HAP-1 (cell line): Measurements from ENCODE around the gene PRADC1.

Experiments
- DNase-seq, 2 experiments: peaks; one replicate each; pipeline ENCODE4 v3.0.0-alpha.2; 2016 to 2020; ENCODE audit warnings: low spot score in 2 of 2
- H3K27me3 ChIP-seq: fragments of 250-450 bp; sonication (Bioruptor Pico); 2 replicates; pipeline ENCODE4 v1.5.1; 2020; ENCODE audit warnings: low read depth, mild to moderate bottlenecking, moderate library complexity
- H3K36me3 ChIP-seq: fragments of 250-450 bp; sonication (Bioruptor Pico); replicated peaks from 2 replicates; pipeline ENCODE4 v1.5.1; 2020; ENCODE audit warnings: mild to moderate bottlenecking
- H3K4me1 ChIP-seq: fragments of 250-450 bp; sonication (Bioruptor Pico); 2 replicates; pipeline ENCODE4 v1.5.1; 2020; ENCODE audit warnings: mild to moderate bottlenecking
- H3K4me3 ChIP-seq: fragments of 250-450 bp; sonication (Bioruptor Pico); 2 replicates; pipeline ENCODE4 v1.5.1; 2020; ENCODE audit warnings: mild to moderate bottlenecking, moderate library complexity
- H3K9me3 ChIP-seq: fragments of 250-450 bp; sonication (Bioruptor Pico); 2 replicates; pipeline ENCODE4 v1.5.1; 2020; ENCODE audit warnings: mild to moderate bottlenecking, moderate library complexity
- in situ Hi-C: fragments of 300-500 bp; cut with MboI; formaldehyde crosslinking; loops from 3 replicates; pipeline ENCODE4 v1.14.3; 2020; ENCODE audit warnings: low sequenced_read_pairs, inconsistent platforms, mixed read lengths

Gene PRADC1

DNA sequence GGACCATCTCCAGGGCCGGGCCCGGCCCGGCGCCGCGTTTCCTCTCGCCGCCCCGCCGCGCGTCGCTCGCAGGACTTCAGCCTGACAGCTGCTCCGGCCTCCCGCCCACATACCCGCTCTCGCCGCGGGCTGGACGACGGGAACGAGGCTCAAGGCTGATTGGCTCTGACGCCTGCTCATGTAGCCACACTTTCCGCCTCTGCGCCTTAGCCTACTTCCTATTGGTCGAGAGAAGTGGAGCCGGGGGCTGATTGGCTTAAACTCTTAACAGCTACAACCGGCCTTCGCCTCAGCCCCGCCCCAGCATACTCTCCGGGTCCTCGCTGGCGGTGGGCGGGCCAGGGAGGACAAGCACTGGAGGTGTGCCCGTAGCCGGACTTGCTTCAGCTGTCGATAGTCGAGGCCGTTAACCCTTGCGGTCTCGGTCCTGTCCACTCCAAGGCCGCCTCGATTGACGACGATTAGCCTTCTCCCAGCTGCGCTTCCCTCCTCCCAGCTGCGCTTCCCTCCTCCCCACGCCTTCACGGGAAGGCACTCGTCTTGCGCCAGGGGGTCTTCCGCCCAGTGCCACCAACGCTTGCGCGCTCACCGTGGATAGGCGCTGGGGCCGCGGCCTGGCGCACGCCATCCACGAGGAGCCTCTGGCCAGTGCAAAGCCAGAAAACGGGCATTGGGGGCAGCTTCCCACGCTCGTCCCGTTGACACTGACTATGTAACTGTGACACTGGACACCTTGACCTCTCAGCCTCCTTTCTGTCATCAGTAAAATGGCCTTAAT lies at the start of gene PRADC1:
TSS of gene PRADC1 (minus strand) at position 86 of the 778 bp plus-strand sequence. CDS start at position 7, 79 bp downstream.
- Histone ChIP-seq H3K9me3 (no peaks in the 10 kb centered on the region), H3K27me3 (no peaks in the 10 kb centered on the region), H3K4me3 (peak within 1 kb of the TSS; percentile 97), H3K4me1 (peaks cover 18% of the 10 kb centered on the region), H3K36me3 (peaks cover 24% of the 10 kb centered on the region)
- in situ Hi-C loops = no loop called here
- DNase-seq = peak; percentile 98 to 99

DNA sequence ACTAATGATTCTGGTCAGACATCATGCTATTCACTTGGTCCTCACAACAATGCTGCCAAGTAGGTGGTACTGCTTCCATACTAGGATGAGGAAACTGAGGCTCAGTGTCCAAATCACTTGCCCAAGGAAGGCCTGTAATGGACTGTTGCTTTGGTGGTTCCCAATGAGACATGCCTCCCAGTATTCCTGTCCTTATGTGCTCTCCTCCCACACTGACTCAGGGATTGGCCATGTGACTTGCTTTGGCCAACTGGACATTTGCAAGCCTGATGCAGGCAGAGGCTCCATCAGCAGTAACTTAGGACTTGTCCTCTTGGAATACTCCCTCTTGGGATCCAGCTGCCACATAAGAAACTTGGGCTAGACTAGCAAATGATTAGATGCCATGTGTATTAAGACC lies 48.2 kb upstream of the PRADC1 start:
- H3K9me3 ChIP-seq = no peaks in the 10 kb centered on the region
- peaks cover 3% of the 10 kb centered on the region; the same call in 1 of the 2 replicates for H3K4me1 ChIP-seq
- H3K27me3 ChIP-seq = no peaks in the 10 kb centered on the region
- in situ Hi-C loops = no loop called here
- no peaks in the 10 kb centered on the region; the same call in 1 of the 2 replicates for H3K36me3 ChIP-seq
- no peak overlapping the region for H3K4me3 ChIP-seq
- no peak for DNase-seq

DNA sequence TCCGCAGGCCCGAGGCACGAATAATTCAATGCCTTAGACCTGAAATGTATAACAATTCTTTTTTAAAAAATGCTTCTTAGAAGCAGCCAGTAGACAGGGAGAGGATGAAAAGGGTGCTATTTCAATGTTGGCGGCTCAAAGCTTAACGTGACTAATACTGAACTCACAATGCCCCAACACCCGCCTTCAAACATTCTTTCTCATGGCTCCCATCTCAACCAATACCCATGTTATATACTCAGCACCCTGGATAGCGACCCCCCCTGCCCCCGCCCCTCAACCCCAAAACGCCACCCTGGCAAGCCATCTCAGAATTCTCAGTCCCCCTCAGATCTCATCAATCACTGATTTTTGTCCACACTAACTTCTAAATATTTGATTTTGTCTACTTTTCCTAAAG lies 46.8 kb upstream of the PRADC1 start:
- H3K4me3 ChIP-seq = no peak overlapping the region
- DNase-seq = no peak
- no peaks in the 10 kb centered on the region for H3K27me3 ChIP-seq
- H3K36me3 ChIP-seq = no peaks in the 10 kb centered on the region; the same call in 1 of the 2 replicates
- in situ Hi-C loops = no loop called here
- no peaks in the 10 kb centered on the region for H3K9me3 ChIP-seq
- peaks cover 1% of the 10 kb centered on the region; the same call in 1 of the 2 replicates for H3K4me1 ChIP-seq

DNA sequence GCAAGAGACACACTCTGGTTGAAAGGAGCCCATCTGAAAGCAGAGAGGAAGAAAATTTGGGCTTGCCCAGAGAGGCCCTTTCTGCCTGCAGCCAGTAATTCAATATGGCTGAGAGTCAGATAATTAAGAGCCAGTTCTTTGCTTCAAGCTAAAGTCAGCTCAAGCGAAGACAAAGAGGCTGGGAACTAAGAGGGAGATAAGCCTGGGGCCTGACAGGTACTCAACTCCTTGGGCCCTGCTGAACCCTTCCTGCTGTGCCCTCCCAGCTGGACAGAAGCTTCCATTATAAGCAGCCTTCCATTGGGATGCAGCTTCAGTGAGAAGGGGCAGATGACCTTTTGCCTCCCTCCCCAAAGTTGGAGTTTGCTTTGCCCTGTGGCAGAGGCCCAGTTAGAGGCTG lies 39.2 kb upstream of the PRADC1 start:
- Histone ChIP-seq H3K27me3 (no peaks in the 10 kb centered on the region), H3K36me3 (peaks cover 7% of the 10 kb centered on the region), H3K4me3 (no peak overlapping the region), H3K9me3 (no peaks in the 10 kb centered on the region), H3K4me1 (no peaks in the 10 kb centered on the region)
- in situ Hi-C loops = no loop called here
- no peak for DNase-seq

DNA sequence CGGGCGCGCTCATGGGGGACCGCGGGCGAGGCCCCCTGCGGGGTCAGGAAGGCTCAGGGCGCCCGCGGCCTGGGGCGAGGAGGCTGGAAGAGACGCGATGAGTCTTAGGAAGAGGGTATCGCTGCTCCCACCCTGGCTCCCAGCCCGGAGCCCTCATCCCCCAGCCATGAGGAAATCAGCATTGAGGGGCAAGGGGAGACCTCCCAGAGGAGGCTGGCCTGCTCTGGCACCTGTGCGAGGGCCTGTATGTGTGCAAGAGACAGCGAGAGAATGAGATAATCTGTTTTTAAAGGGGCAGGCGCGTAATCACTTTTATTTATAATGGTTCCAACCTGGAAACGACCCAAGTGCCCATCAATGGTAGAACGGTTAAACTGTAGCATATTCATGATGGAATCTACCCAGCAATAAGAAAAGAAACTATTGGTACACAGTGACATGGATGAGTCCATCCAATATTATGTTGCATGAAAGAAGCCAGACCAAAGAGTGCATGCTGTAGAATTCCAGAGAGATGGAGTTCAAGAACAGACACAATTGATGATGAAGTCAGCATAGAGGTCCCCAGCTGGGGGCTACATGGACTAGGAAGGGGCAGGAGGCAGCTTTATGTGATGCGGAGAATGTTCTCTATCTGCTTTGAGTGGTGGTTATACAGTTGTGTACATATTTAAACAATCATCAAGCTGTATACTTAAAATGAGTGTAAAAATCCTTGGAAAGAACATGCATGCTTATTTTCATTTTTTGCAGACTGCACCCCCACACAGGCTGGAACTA lies 36.8 kb upstream of the PRADC1 start:
- H3K27me3 ChIP-seq = no peaks in the 10 kb centered on the region
- H3K4me1 ChIP-seq = no peaks in the 10 kb centered on the region
- peaks cover 8% of the 10 kb centered on the region for H3K36me3 ChIP-seq
- H3K4me3 ChIP-seq = no peak overlapping the region
- in situ Hi-C loops = no loop called here
- H3K9me3 ChIP-seq = no peaks in the 10 kb centered on the region
- no peak for DNase-seq

DNA sequence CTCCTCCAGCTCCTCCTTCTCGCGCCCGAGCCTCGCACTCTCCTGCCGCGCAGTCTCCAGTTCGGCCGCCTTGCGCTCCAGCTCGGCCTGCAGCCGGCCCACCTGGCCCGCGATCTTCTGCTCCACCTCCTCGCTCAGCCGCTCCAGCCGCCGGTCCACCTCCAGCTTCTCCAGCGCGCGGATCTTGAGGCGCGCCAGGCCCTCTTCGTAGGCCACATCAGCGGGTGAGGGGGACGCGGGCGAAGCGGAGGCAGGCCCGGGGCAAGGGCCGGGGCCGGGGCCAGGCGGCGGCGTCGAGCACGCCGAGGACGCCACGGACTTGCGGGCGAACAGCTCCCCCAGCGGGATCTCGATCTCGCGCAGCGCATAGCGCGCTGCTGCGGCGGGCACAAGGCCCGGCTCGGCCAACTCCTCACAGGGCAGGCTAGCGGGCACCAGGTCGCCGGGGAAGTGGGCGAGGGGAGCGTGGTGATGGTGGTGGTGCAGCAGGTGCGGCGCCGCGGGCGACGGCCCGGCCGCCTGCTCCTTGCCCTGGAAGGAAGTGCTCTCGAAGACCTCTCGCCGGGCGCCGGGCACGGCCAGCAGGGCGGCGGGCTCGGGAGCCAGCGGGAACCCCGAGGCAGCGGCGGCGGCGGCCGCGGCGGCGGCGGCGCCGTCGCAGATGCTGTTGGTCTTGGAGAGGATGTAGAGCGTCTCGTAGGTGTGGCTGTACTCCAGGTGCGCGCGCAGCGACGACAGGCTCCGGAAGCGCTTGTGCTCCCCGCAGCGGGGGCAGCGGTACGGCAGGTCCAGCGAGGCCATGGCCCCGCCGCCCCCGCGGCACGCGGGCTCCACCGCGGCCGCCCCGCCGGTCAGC lies 36.0 kb upstream of the PRADC1 start:
- in situ Hi-C loops = no loop called here
- H3K9me3 ChIP-seq = no peaks in the 10 kb centered on the region
- H3K4me3 ChIP-seq = no peak overlapping the region
- H3K36me3 ChIP-seq = peaks cover 10% of the 10 kb centered on the region
- H3K27me3 ChIP-seq = no peaks in the 10 kb centered on the region
- no peak for DNase-seq
- no peaks in the 10 kb centered on the region for H3K4me1 ChIP-seq

DNA sequence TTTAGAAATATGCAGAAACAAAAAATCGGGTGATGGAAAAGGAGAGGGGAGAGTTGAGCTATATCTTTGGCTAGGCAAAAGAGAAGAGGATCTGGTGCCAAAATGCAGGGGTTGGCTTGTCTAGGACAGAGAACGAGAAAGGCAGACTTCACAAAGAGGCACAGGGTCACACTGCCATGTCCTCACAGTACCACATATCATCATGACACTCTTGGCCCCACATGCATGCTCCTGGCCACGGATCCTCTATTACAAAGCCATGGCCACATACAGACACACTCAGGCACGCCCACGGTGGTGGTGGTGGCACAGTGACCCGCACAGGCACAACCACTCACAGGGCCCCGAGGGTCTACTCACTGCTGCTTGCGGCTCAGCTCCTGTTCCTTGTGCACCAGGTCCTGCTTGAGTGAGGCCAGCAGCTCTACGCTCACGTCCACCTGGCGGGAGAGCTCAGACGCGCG lies 35.4 kb upstream of the PRADC1 start:
- Histone ChIP-seq H3K36me3 (peaks cover 11% of the 10 kb centered on the region), H3K4me3 (no peak overlapping the region), H3K27me3 (no peaks in the 10 kb centered on the region), H3K9me3 (no peaks in the 10 kb centered on the region), H3K4me1 (no peaks in the 10 kb centered on the region)
- no peak for DNase-seq
- in situ Hi-C loops = no loop called here

DNA sequence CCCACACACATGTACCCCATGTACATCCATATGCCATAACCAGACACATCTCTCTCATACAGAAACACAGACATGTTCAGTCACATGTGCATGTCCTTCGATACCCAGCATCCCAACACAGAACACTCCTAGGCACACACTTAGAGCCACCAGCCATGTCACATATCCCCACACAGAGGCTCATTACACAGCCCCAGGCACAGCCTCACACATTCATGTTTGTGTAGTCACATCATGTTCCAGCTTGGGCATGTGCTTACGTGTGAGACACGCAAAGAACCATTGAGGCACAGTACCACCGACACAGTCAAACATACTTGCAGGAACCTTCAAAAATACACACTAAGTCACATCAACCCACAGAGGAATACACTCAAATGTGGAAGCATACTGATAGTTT lies 34.0 kb upstream of the PRADC1 start:
- no peak for DNase-seq
- no peaks in the 10 kb centered on the region for H3K9me3 ChIP-seq
- H3K27me3 ChIP-seq = no peaks in the 10 kb centered on the region
- H3K4me3 ChIP-seq = no peak overlapping the region
- in situ Hi-C loops = no loop called here
- no peaks in the 10 kb centered on the region for H3K4me1 ChIP-seq
- peaks cover 16% of the 10 kb centered on the region for H3K36me3 ChIP-seq

DNA sequence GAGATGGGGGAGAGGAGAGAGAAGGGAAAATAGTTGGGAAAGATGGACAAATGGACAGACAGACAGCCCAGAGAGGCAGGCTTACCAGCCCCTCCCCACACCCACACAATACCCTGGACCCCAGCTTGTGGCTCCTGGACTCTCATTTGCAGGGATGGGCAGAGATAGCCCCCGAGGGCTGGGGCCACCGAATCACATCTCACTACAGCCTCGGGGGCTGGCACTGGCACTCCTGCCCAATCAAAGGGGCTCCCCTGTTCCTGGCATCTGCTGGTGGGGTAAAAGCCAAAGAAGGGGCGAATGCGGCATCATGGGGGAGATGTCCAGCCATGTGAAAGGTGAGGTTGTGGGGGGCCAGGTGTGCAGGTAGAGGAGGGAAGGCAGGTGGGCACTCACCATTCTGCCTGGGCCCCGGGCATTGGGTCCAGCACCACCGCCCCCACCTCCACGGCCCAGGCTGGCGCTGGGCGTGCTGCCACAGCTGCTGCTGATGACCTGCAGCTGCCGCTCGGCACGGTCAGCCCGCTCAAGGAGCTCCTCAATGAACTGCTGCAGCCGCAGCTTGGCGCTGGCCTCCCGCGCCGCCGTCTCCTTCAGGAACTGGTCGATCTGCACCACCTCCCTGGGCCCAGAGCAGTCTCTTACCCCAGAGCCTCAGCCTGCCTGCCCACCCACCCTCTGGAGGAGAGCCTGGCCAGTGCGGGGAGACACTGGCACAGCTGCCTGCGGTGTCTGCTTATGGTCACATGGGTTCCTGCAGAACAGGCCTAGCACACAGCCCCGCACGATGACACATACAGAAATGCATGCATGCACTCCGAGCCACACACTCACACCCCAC lies 33.2 kb upstream of the PRADC1 start:
- in situ Hi-C loops = no loop called here
- Histone ChIP-seq H3K9me3 (no peaks in the 10 kb centered on the region), H3K36me3 (peaks cover 16% of the 10 kb centered on the region), H3K27me3 (no peaks in the 10 kb centered on the region), H3K4me3 (no peak overlapping the region), H3K4me1 (no peaks in the 10 kb centered on the region)
- DNase-seq = no peak

DNA sequence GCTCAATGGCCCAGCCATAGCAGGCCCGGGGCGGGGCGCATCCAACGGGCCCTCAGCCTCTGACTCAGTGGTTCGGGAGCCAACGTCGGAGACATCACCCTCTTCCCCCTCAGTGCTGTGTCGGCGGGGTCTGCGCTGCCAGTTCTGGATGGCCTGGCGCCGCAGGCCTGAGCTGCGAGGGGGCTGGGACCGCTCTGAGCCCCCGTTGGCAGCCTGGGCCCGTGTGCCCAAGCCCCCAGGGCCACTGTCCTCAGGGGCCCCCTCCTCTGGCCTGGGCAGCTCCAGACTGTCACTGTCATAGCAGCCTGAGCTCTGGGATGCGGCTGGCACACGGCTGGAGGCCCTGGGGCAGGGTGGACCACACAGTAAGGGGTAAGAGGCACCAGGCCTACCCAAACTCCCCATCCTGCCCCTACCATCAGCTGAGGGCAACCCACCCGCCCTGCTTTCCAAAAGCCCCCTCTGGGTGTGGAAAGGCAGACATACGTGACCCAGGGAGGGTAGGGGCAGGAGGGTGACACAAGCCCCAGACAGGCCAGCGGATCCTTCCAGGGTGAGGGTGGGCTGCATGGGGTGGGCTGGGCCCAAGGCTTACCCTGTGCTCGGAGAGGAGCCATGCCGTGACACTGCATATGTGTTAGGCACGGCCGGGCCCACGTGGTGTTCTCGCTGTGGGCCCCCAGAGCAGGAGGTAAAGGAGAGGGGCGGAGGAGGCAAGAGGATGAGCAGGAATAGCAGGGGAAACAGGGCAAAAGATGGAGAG lies 32.4 kb upstream of the PRADC1 start:
- no peak overlapping the region for H3K4me3 ChIP-seq
- peaks cover 16% of the 10 kb centered on the region for H3K36me3 ChIP-seq
- in situ Hi-C loops = no loop called here
- H3K4me1 ChIP-seq = no peaks in the 10 kb centered on the region
- H3K9me3 ChIP-seq = no peaks in the 10 kb centered on the region
- DNase-seq = no peak
- no peaks in the 10 kb centered on the region for H3K27me3 ChIP-seq

DNA sequence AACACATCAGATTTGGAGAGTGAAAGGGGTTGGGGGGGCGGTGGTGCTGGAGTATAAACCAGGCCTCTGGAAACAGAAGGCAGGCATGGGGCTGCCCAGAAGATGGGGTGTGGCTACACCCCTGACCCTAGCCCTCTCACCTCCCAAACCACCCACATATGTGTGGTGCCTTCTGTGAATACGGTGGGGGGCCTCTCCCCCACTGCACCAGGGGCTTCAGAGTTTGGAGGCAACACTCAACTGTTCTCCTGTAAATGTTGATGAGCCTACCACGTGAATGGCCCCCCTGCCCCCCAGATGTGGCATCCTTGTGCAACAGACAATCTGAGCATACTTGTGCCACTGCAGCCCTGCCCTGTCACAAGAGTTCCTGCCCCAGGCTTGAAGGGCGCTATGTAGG lies 31.7 kb upstream of the PRADC1 start:
- in situ Hi-C loops = no loop called here
- Histone ChIP-seq H3K36me3 (peaks cover 21% of the 10 kb centered on the region), H3K4me1 (no peaks in the 10 kb centered on the region)

DNA sequence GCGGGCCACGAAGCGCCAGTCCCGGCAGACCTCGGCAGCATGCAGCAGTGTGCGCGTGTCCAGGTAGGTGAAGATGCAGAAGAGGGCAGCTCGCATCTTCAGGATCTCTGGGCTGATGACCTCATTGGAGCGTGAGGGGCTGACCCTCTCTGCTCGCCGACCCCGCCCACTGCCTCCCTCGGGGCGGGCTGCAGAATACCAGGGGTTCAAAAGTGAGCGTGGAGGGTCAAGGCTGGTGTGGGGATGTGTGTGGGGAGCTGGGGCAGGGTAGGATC lies 31.2 kb upstream of the PRADC1 start:
- H3K4me1 ChIP-seq = no peaks in the 10 kb centered on the region
- DNase-seq = no peak
- no peaks in the 10 kb centered on the region for H3K27me3 ChIP-seq
- peaks cover 26% of the 10 kb centered on the region for H3K36me3 ChIP-seq
- in situ Hi-C loops = no loop called here
- no peaks in the 10 kb centered on the region for H3K9me3 ChIP-seq
- no peak overlapping the region for H3K4me3 ChIP-seq

More for the DNA sequence above, 31.7 kb upstream of the PRADC1 start:
- no peak for DNase-seq
- Histone ChIP-seq H3K9me3 (no peaks in the 10 kb centered on the region), H3K27me3 (no peaks in the 10 kb centered on the region), H3K4me3 (no peak overlapping the region)
